OCI-LY7 (cell line): ENCODE data around the gene TMEM218.

Experiments
- CTCF ChIP-seq: fragments of 200-600 bp; sonication (generic); conservative IDR thresholded peaks from 2 replicates; pipeline ENCODE4 v1.5.1; 2014; ENCODE audit warnings: mild to moderate bottlenecking, antibody characterized with exemption, low read length, moderate library complexity, mixed read lengths
- EZH2phosphoT487 ChIP-seq: fragments of 200-600 bp; sonication (generic); IDR thresholded peaks from 2 replicates; pipeline ENCODE4 v1.6.1; 2018; ENCODE audit warnings: low read depth, borderline replicate concordance, mild to moderate bottlenecking, mixed run types, antibody characterized with exemption, low read length, moderate library complexity, mixed read lengths

DNA sequence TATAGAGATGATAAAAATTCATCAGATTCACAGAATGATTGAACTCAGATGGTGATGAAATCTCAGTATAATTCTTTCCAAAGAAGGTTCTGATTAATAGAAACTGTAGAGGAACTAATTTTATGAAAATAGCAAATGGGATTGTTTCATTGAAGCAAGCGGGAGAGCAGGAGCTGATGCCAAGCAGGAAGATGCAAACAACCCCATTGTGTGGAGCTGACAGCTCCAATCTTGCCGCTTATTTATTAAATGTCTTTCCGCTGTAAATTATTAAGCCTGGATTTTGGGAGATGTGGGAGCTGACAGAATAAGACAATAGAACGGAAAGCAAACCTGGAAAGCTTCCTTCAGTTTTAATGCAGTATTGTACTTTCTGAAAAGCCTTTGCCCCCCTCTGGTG lies 6.0 kb upstream of the TMEM218 start:
- no peak for TF ChIP-seq CTCF
- TF ChIP-seq EZH2phosphoT487 = no peak
